HPDE6-E6E7 (cell line): ENCODE data around the gene INAVA.
A peak's percentile ranks its signal among the peaks of the same experiment; 100 is the strongest.

ENCODE experiments used
- DNase-seq: peaks from one replicate; pipeline ENCODE4 v3.0.0; 2011; ENCODE audit warnings: missing footprints; ENCODE audit errors: extremely low spot score

Gene INAVA, protein sequence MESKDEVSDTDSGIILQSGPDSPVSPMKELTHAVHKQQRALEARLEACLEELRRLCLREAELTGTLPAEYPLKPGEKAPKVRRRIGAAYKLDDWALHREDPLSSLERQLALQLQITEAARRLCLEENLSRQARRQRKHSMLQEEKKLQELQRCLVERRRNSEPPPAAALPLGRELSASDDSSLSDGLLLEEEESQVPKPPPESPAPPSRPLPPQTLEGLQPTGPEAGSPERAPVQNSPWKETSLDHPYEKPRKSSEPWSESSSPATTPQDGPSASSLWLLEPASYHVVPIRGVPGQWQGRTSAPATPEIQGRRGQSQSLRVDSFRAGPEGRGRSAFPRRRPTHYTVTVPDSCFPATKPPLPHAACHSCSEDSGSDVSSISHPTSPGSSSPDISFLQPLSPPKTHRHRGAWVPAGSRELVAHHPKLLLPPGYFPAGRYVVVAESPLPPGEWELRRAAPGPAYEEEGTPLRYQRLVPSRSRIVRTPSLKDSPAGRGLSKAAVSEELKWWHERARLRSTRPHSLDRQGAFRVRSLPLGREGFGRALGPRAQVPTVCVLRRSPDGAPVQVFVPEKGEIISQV

DNA sequence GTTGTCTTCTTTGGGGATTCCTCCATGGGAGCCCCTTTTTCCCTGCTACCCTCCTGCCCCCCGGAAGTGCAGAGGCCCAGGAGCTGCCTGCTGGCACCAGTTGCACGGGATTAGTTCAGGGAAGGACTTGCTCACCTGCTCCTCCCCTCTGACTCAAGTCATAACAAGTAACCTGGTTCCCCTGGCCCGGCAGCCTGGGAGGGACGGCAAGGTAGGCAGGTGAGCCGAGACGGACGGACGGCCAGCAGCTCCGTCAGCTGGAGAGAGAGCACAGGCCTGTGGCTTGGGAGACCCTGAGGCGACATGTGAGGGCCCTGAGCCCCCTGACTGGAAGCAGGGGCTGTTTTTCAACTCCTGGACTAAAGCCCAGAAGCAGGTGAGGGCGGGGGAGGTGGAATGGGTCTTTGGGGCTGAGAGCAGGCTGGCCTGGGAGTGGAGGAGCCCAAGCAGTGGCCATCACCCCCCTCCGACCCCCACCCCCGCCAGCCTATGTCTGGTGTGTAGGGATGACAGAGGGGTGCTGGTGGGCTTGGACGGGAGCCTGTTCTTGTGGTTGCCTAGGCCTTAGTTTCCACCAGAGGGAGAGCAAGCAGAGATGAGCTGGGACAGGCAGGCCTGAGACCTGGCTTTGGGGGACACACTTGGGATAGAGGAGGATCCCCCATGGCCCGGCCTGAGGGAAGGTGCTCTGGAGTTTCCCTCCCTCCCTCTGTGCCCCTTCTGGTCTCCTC is at the start of gene INAVA:
INAVA (plus strand) TSS at position 189 of the 731 bp plus-strand sequence. CDS start 3,501 bp downstream, outside the sequence.
- DNase-seq, result peak; percentile 89

DNA sequence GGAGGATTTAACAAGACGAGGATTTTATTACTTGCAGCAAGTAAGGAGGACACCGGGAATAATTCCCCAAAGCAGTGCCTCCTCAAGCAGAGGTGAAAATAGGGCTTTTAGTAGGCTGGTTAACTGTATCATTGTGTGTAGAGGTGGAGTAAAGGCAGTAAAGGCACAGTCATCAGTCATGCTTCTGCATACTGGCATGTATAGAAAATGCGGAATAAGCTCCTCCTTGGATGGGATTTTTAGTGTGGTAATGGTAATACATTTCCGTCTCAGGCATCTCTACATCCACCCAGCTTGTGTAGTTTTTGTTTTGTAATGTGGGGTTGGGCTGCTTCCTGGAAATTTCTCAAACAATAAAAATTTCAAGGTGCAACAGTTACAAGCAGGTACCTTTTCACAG is 49.3 kb upstream of the INAVA start:
- DNase-seq, result no peak

DNA sequence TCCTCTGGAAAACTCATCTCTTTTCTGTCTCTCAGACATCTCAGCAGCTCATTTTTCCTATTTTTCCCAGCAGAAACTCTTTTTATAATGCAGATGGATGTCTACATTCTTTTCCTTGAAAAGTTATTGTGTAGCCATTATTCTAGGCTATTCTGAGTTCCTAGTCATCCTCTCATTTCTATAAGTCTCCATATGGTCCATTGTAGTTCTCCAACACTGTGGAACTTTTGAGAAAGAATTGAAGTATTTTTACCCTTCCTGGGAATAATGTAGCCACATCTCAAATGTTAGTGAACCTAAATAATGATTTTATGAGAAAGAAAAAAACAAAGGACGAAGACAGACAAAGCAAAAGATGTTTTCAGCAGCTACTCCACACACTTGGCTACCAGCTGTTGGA is 48.3 kb upstream of the INAVA start:
- DNase-seq, result no peak

DNA sequence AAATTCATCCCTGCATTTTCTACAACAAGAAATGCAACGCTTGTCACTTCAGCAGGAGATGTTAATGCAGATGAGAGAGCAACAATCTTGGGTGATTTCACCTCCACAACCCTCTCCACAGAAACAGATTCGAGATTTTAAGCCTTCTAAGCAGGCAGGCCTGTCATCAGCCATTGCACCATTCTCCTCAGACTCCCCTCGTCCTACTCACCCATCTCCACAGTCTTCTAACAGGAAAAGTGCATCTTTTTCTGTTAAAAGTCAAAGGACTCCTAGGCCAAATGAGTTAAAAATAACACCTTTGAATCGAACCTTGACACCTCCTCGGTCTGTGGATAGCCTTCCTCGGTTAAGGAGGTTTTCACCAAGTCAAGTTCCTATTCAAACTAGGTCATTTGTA is 45.3 kb upstream of the INAVA start:
- DNase-seq, result no peak

DNA sequence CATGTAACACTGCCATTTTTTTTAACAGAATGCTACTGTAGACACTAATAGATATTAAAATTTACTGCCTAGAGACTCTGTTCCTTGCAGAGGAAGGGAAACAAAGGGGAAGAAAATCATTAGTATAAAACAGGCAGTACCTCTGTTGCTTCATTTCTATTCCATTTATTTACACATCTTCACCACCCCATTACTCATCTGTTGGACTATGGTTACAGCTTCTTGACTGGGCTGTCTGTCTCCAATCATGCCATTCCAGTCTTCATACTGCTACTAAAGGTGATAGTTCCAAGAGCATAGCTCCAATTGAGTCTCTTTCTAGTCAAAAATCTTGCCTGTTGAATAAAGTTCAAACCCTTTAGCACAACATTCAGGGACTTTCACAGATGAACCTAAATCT is 44.1 kb upstream of the INAVA start:
- no peak for DNase-seq

DNA sequence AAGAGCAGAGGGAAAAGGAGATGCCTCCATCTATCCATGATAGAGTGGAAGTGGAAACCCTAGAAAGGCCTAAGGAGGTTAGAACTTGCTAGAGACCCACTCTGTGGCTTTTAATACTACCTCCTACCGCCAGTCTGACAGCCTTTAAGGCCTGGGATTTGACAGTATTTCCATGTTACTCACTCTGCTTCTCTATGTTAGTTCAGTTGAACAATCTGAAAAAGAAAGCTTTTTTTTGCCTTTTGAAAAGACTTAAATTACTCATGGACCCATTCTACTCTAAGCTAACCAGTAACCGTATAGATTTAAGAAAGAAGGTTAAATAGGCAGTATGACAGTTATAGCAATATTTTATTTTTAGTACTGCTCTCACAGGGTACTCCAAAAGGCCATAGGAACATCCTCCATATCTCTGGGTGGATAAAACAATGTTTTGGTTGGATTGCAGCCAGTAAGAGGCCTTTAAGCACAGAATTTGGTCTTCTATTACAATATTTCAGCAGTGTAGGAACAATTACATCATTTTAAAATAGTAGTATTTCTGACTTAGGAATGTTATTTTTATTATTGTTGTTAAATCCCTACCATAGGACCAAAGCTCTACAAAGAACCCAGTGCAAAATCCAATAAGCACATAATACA is 37.9 kb upstream of the INAVA start:
- no peak for DNase-seq

DNA sequence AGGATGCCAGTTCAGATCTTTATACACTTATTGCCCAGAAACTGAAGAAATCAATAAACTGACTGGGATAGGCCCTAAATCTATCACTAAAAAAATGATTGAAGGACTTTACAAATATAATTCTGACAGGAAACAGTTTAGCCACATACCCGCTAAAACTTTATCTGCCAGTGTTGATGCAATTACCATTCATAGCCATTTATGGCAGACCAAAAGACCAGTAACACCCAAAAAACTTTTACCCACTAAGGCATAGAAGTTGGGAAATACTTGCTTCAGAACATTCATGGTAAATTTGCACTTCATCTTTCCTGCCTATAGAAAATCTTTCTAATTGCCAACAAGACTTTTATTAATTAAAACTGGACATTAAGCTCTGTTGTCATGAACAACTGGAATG is 36.9 kb upstream of the INAVA start:
- no peak for DNase-seq

DNA sequence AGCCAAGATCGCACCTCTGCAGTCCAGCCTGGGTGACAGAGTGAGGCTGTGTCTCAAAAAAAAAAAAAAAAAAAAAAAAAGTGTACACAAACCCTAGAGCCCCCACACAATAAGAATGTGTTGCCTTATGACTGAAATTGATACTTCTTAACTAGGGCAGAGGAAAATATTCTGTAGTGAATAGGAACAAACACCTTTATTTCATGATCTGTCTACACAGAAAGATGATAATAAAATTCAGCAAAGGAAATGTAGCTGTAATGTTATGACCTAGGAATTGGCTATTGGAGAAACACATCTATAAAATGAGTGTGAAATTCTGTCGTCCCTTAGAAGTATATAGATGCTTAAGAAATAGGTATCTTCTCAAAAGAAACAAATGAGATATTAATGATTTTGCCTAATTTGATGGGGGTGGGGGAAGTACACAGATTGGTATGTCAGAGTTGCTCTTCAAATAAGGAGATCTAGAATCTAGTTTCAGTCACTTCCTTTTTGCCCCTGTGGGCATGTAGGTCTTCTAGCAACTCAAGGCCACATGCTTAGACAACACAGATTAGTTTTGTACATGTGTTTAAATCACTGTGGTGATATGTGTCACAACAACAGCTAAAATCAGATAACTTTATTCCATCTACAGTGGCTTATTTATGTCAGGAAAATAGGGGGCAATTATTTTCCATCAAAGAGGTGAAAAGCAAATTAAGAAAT is 32.6 kb upstream of the INAVA start:
- no peak for DNase-seq

DNA sequence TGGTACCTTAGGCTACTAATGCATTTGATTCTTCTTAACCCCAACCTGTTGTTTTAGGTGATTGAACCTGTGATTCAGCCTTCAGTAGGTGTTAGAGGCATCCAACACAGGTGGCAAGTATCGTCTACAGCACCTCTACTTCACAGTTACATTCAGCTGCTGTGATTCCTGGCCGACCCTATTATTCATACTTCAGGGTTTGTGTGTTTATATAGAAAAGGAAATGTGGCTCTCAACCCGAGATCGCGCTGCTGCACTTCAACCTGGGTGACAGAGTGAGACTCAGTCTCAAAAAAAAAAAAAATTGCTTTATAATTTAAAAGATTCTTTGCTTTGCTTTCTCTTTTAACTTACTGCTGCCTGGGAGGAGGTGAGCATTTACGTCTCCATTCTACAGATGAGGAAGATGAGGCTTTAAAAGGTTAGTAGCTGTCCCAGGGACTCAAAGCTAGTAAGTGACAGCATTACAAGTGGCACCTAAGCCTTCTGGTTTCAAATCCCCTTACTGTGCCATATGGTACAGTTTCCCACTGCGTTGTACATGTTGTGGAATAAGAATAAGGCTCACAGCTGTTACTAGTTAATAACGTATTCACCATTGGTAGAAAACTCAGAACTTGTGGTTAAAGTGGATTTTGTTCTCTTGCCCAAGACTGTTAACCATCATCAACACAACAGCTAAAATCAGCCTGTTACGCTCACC is 31.8 kb upstream of the INAVA start:
- no peak for DNase-seq

DNA sequence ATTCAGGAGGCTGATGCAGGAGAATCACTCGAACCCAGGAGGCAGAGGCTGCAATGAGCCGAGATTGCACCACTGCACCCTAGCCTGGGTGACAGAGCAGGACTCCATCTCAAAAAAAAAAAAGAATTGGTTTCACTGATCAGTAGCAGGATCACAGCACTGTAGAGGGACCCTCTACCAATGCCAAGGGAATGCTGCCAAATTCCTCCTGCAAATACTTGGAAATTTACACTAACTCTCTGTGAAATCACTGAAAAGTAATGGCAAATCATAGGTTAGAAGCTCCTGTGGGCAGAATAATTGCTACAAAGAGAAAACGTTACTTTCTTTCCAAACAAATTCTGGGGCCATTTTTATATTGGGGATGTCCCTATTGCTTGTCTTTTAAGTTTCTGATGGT is 28.6 kb upstream of the INAVA start:
- no peak for DNase-seq

DNA sequence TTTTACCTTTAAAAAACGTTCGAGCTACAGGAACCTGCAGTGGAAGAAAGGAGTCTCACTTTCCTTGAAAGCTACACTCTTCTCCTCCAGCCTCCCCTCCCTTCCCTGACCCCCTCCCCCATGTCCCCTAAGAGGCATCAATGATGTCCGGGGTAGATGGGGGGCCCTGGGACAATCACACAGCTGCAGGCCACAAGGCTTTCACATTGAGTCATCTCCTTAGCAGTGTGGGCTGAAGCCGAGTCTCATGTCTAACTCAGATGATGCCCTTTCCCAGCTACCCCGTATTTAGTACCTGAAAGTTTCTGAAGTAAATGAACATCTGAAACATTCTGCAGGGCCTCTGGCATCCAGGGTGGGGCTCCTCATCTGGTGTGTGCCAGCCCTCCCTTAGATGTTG is 28.2 kb upstream of the INAVA start:
- DNase-seq, result no peak

DNA sequence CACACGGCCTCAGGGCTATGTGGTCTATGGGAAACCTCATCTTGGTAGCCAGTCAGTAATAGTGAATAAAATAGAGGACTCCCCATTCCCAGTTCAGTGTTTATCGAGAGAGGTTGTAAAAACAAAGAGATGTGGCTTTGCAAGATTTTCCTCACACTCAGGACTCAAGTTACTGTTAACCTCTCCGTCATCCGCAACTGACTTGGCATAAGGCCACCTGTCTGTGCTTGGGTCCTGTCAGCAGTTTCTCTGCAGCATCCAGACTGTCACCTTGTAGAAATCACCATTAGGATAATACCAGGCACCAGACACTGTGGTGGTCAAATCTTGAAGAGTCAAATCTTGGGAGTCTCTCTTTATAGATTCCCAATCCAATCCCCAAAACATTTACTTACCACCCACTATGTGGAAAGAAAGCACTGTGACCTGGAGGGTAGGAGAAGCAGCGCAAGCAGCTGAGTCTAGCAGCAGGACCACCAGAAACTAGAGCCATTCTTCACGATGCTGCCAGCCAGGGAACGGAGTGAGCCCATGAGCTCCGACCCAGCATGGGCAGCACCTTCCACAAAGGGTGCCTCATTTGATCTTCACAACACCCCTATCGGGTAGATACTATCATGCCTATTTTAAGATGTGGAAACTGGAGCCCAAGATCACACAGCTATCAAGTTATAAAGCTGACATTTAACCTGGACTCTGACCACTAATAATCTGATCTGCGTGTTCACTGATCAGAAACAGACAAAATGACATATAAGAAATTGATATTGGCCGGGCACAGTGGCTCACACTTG is 27.5 kb upstream of the INAVA start:
- no peak for DNase-seq

DNA sequence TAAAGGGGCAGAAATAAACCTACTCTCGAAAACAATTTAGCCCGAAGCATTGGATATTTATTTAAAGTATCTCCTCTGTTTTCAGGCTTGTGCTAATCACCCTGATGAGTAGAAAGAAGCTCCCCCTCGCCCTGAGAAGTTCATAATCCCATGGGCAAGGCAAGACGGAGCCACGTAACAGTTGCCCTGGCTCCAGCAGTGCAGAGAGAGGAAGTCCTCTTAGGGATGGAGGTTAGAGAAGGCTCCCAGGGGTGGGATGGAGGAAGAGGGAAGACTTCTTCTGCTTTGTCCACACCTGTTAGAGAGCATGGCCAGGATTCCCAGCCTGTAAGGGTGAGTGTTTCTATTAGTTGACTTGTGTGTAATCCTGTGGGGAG is 25.3 kb upstream of the INAVA start:
- DNase-seq, result no peak

DNA sequence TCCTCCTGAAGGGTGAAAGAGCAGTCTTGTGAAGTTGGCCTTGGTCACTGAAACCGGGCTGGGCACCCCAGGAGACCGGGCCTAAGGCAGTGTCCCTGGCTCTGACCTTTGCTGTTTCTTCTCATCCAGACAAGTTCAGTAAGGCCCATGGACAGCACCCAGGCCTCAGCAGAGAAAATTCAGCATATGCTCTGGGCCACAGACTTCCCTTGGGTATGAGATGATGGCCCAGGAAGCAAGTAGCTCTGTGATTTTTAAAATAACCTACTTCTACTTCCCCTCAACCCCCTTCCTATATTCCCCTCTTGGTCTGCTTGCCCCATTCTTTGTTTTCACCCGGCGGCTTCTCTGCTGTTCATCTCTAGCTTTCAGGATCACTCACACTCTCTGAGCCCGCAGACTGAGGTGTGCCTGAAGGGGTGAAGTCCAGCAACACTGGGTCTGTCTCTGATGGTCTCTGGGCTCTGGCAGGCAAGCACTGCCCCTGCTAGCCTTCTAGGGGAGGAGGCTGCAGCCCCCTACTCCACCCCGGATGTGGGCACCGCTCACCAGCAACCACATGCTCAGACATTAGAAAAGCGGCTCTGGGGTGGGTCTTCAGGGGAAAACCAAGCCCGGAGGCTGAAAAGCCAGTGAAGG is 24.8 kb upstream of the INAVA start:
- no peak for DNase-seq

DNA sequence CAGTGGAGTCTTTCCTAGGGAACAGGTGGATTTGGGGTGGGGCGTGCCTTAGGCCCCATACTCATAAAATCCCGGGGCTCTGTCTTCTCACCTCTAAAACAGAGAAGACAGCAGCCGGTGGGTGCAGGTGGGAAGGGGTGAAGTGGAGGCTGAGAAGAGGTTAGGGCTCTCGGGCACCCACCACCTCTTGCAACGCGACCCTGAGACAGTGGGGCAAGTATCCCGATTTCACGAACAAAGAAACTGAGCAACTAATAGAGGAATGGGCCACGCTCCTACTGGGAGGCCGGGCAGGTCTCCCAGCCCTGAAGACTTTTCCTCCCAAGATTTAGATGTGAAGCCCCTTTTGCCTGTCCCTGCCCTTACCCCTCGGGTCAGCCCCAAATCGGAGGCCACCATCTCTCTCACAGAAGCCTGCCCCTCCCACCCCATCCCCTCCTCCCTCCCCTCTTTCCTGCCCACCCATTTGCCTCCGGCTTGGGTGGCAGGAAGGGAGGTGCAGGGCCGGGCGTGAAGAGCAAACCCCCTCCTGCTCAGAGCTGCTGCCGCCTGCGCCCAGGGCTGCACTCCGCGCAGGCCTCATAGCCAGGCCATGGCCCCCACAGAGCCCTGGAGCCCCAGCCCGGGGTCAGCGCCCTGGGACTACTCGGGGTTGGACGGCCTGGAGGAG is 22.1 kb upstream of the INAVA start, which contains the start of gene GPR25:
GPR25 (plus strand) TSS at position 536 of the 670 bp plus-strand sequence; CDS start at position 593, 57 bp downstream.
- no peak for DNase-seq

DNA sequence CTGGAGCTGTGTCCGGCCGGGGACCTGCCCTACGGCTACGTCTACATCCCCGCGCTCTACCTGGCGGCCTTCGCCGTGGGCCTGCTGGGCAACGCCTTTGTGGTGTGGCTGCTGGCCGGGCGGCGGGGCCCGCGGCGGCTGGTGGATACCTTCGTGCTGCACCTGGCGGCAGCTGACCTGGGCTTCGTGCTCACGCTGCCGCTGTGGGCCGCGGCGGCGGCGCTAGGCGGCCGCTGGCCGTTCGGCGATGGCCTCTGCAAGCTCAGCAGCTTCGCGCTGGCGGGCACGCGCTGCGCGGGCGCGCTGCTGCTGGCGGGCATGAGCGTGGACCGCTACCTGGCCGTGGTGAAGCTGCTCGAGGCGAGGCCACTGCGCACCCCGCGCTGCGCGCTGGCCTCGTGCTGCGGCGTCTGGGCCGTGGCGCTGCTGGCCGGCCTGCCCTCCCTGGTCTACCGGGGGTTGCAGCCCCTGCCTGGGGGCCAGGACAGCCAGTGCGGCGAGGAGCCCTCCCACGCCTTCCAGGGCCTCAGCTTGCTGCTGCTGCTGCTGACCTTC is 21.5 kb upstream of the INAVA start:
- DNase-seq, result no peak

DNA sequence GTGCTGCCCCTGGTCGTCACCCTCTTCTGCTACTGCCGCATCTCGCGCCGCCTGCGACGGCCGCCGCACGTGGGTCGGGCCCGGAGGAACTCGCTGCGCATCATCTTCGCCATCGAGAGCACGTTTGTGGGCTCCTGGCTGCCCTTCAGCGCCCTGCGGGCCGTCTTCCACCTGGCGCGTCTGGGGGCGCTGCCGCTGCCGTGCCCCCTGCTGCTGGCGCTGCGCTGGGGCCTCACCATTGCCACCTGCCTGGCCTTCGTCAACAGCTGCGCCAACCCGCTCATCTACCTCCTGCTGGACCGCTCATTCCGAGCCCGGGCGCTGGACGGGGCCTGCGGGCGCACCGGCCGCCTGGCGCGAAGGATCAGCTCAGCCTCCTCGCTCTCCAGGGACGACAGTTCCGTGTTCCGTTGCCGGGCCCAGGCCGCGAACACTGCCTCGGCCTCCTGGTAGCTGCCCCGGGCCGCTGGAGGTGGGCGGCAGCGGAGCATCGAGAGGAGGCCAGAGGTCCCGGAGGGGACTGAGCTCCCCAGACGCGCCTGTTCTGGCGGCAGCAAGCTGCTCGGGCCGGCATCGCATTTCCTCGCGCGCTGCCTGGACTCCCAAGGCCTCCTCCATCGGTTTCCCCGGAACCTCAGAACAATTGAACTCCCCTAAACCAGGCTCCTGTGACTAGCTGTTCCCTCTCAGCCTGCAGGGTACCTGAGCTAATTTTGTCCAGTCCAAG is 20.9 kb upstream of the INAVA start:
- DNase-seq, result no peak

DNA sequence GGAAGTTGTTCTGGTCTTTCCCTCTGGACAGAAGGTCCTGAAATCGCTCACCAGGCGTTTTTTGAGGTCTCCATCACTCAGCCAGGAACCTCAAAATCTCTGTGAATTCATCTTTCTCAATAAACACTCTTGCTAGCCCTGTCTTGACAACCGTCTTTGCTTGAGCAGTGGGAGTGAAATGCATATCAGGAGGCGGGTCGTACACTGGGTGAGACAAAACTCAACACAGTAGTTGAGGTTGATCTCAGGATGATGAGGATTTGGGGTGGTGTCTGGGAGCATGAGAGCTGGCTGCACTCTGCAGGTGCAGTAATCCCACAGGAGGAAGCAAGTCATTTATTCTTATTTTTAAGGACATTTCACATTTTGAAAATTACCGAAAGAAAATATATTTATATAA is 20.0 kb upstream of the INAVA start:
- no peak for DNase-seq
